Astrocyte of the spinal cord (primary cell): ENCODE data around the gene DEFB110.

Source experiments
- DNase-seq: peaks from one replicate; pipeline ENCODE4 v3.0.0; 2011; ENCODE audit warnings: low read depth, low spot score
- H3K4me3 ChIP-seq: 2 replicates; pipeline ENCODE4 v1.5.1; 2011; ENCODE audit warnings: low read depth, mild to moderate bottlenecking, low read length, moderate library complexity
- in situ Hi-C: cut with HindIII; loops from 2 replicates; pipeline ENCODE4 v1.10.0; 2017; ENCODE audit warnings: low sequenced_read_pairs
- TF ChIP-seq, protein P1 (sequence below): IDR thresholded peaks from 2 replicates; pipeline ENCODE4 v1.5.1; 2012; ENCODE audit warnings: low read depth, mild to moderate bottlenecking, low read length, inconsistent platforms

DEFB110 gene

DNA sequence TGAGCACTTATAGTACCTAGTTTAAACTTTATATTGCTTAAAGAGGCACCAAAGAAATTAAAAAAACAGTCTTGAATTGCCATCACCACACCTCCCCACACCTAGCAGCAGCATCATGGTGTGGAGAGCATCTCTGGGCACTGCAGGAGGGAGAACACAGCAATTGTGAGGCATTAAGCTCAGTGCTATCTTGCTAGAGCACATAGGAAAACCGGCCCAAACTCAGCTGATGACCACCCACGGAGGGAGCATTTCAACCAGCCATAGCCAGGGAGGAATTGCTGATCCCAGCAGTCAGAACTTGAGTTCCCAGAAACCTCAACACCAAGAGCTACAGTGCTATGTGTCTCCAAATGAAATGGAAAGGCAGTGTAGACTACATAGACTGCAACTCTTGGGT, 32.9 kb downstream of the DEFB110 start:
- no peak overlapping the region for H3K4me3 ChIP-seq
- in situ Hi-C loops: no loop called here
- TF ChIP-seq, protein P1, sequence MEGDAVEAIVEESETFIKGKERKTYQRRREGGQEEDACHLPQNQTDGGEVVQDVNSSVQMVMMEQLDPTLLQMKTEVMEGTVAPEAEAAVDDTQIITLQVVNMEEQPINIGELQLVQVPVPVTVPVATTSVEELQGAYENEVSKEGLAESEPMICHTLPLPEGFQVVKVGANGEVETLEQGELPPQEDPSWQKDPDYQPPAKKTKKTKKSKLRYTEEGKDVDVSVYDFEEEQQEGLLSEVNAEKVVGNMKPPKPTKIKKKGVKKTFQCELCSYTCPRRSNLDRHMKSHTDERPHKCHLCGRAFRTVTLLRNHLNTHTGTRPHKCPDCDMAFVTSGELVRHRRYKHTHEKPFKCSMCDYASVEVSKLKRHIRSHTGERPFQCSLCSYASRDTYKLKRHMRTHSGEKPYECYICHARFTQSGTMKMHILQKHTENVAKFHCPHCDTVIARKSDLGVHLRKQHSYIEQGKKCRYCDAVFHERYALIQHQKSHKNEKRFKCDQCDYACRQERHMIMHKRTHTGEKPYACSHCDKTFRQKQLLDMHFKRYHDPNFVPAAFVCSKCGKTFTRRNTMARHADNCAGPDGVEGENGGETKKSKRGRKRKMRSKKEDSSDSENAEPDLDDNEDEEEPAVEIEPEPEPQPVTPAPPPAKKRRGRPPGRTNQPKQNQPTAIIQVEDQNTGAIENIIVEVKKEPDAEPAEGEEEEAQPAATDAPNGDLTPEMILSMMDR: no peak
- no peak for DNase-seq

DNA sequence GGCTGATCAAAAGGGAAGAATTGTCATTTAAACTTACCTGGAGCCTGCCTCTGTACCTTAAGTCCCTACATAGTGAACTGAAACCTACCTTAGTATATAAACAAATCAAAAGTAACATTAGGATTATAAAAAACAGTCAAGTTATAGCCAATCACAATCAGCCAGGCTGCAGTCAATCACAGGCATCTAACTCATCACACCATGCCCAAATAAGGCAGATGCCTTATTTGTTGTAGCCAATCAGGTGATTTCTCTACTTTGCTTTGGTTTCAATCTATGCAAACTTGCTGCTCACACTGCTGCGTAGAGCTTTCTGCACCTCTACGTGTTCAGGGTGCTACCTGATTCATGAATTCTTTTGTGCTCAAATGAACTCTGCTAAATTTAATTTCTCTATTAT, 34.0 kb downstream of the DEFB110 start:
- TF ChIP-seq, protein P1: no peak
- no peak overlapping the region for H3K4me3 ChIP-seq
- in situ Hi-C loops: no loop called here
- DNase-seq: no peak

DNA sequence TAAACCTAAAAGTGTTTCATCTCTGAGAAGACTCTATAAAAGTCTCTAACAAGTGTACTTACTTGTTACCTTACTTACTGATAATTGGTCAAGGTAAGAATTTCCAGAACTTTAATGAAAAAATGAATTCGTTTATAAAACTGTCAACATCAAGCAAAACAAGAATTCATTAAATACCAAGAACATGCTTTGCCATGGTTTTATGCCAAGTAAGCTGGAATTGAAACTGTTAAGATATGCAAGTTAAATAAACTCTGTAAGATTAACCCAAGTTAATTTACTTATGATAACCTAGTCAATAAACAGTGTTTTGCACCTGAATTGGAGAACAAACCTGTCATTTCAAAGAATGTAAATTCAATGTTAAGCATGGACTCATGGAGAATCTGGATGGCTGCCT, 35.2 kb downstream of the DEFB110 start:
- in situ Hi-C loops: no loop called here
- DNase-seq: no peak
- no peak overlapping the region for H3K4me3 ChIP-seq
- TF ChIP-seq, protein P1: no peak

DNA sequence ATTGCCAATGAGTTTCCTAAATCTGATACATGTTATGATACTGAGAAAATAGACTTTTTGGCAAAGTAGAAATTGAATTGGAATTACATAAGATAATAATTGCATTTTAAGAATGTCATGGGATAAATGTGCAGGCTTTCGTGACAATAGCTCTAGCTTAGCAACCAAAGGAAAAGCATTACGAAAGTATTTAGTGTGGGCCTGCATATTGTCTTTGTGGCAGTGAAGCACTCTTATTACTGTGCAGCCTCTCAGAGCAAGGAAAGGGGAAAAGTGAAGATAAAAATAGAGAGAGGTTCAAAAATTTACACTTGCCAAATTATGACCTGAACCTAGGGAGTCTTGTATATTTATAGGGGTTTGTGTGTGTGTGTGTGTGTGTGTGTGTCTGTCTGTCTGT, 39.7 kb downstream of the DEFB110 start:
- DNase-seq: no peak
- no peak overlapping the region for H3K4me3 ChIP-seq
- TF ChIP-seq, protein P1: no peak
- in situ Hi-C loops: no loop called here

DNA sequence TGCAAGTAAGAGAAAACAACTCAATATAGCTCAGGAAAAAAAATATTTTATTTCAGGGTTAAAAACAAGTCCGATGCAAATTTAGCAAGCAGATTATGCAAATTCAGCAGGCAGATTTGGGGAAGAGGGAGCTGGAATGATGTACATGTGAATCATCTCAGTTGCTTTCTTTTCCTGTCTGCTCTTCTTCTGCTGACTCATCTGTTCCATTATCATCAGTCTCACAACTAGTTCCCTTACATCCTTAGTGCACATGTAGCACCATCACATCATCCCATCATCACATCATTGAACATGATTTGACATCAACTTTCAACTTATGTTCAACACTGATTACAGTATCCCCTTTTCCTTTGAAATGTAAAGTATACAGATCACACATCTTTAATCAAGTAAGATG, 40.9 kb downstream of the DEFB110 start:
- in situ Hi-C loops: no loop called here
- no peak overlapping the region for H3K4me3 ChIP-seq
- DNase-seq: no peak
- TF ChIP-seq, protein P1: no peak

DNA sequence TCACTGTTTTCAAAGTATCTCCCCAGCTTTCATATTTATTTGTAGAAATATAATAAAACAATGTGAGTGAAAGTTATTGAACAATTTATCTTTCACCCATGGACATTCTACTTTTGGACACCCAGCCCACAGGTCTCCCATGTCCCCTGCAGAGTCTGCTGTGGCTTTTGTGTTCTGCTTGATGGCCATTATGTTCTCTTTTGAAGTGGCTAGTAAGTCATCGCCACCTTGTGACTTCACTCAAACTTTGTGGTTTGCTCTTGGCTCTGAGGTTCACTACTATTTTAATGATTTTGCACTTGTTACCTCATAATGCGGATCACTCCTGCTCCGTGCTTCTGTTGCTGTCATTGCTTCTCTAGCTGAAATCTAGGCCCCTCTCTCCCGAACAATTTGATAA, 42.2 kb downstream of the DEFB110 start:
- no peak for DNase-seq
- TF ChIP-seq, protein P1: no peak
- in situ Hi-C loops: no loop called here
- no peak overlapping the region for H3K4me3 ChIP-seq
